Activated T-cell treated with anti-CD3 and anti-CD28 coated beads, Interleukin-2, amount 50 U/mL, for 72 hours (primary cell): ENCODE results near the gene GLMN. TPM values are rescaled to one million over a fixed set of nuclear protein-coding genes. Genes with fewer than 3 reads are reported as not detected.

ENCODE experiments used
- ATAC-seq, 2 donors: fragments of 150-1000 bp; cut with Tn5 transposase; replicated peaks in 1 of 2; 2 replicates each; pipeline ENCODE4 v1.10.0; 2021; ENCODE audit warnings: moderate library complexity in 2 of 2, mild to moderate bottlenecking in 1 of 2
- DNase-seq, 2 donors: peaks; one replicate each; pipeline ENCODE4 v3.0.0; 2021 to 2022; ENCODE audit warnings: mixed read lengths in 1 of 2
- H3K27ac Mint-ChIP-seq: one replicate; pipeline ENCODE4 v1.8.0; 2022; ENCODE audit warnings: mild to moderate bottlenecking, moderate library complexity, mixed read lengths
- H3K27me3 Mint-ChIP-seq: one replicate; pipeline ENCODE4 v1.8.0; 2022; ENCODE audit warnings: low read depth, mixed read lengths
- H3K36me3 Mint-ChIP-seq, 2 donors: one replicate each; pipeline ENCODE4 v1.8.0; 2022; ENCODE audit warnings: mixed read lengths in 2 of 2, mild to moderate bottlenecking in 1 of 2; ENCODE audit not compliant: insufficient read depth in 2 of 2
- H3K4me1 Mint-ChIP-seq: one replicate; pipeline ENCODE4 v1.8.0; 2022; ENCODE audit warnings: low read depth, mixed read lengths
- H3K4me3 Mint-ChIP-seq, 2 donors: one replicate each; pipeline ENCODE4 v1.8.0; 2022; ENCODE audit warnings: mild to moderate bottlenecking in 2 of 2, mixed read lengths in 2 of 2, moderate library complexity in 2 of 2
- H3K9me3 Mint-ChIP-seq, 2 donors: one replicate each; pipeline ENCODE4 v1.8.0; 2022; ENCODE audit warnings: mixed read lengths in 2 of 2
- total RNA-seq, 2 donors: library from RNA; stranded (reverse); gene quantifications; one replicate each; pipeline ENCODE4 v1.2.3, GENCODE V29; 2022

The GLMN gene
- total RNA-seq, 2 donors from 2014 or later = 22.3 to 27.6 TPM

DNA sequence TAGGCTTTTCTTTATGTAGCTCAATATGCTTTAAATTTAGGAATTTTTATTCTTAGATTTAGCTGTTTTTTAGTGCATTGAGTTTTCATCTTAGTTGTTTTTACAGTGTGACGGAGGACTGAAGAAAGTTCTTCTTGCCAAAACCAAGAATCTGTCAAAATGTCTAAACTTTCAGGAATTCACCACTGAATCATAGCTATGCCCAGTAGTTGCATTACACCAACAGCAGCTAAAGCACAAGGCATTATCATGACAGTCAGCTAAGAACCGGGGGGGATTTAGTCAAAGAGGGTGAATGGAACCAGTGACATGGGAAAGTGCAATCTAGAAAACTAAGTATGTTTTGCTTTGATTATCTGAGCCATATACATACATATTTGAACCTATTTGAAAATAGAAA lies 87.6 kb downstream of the GLMN start:
- H3K4me1 Mint-ChIP-seq = peaks cover 10% of the 10 kb centered on the region

GRCh38 chr1:92210701-92211100 lies 88.1 kb downstream of the GLMN start:
- DNase-seq = no peak
- Mint-ChIP-seq H3K4me1 (peaks cover 10% of the 10 kb centered on the region), H3K27ac (no peak overlapping the region), H3K4me3 (no peak overlapping the region), H3K9me3 (peaks cover 1 to 8% of the 10 kb centered on the region in 2 donors), H3K27me3 (no peaks in the 10 kb centered on the region), H3K36me3 (no peaks in the 10 kb centered on the region)
- ATAC-seq = no peak

More for the DNA sequence above, 87.6 kb downstream of the GLMN start:
- ATAC-seq (no peak), DNase-seq (no peak)
- Mint-ChIP-seq H3K9me3 (peaks cover 0 to 5% of the 10 kb centered on the region in 2 donors), H3K27me3 (no peaks in the 10 kb centered on the region), H3K36me3 (no peaks in the 10 kb centered on the region), H3K27ac (no peak overlapping the region), H3K4me3 (no peak overlapping the region)

- H3K27ac Mint-ChIP-seq = peak overlapping the region; percentile 84
- peak overlapping the region; percentile 6 to 54 for H3K4me3 Mint-ChIP-seq
- DNase-seq = no peak
- peak; percentile 23 to 46 for ATAC-seq
- peaks cover 1 to 2% of the 10 kb centered on the region in 2 donors for H3K36me3 Mint-ChIP-seq
- no peaks in the 10 kb centered on the region for H3K27me3 Mint-ChIP-seq
- H3K4me1 Mint-ChIP-seq = peaks cover 24% of the 10 kb centered on the region
- peaks cover 4 to 8% of the 10 kb centered on the region in 2 donors for H3K9me3 Mint-ChIP-seq
Observed at GRCh38 chr1:92203105-92203504, 95.7 kb downstream of the GLMN start.

GRCh38 chr1:92201973-92202372 lies 96.8 kb downstream of the GLMN start:
- Mint-ChIP-seq H3K4me3 (peak overlapping the region in 1 of 2 donors; percentile 9), H3K27ac (peak overlapping the region; percentile 36), H3K27me3 (no peaks in the 10 kb centered on the region), H3K9me3 (peaks cover 4 to 7% of the 10 kb centered on the region in 2 donors), H3K4me1 (peaks cover 26% of the 10 kb centered on the region), H3K36me3 (peaks cover 1 to 2% of the 10 kb centered on the region in 2 donors)
- ATAC-seq (peak in 1 of 2 donors; percentile 33), DNase-seq (no peak)

Other genes with a start within 250 kb of the GLMN start
- gene SETSIP, start 223.6 kb downstream of the GLMN start, total RNA-seq = not detected
- 1 to 10 TPM; 3.1 to 3.3 TPM for gene BTBD8, start 218.6 kb downstream of the GLMN start, total RNA-seq
- gene C1orf146, start 81.1 kb downstream of the GLMN start, total RNA-seq = not detected
- 10 to 100 TPM; 48.4 to 54.3 TPM for gene RPAP2, start 72 bp upstream of the GLMN start, total RNA-seq
- gene GFI1, start 187.9 kb upstream of the GLMN start, total RNA-seq = 100 to 1,000 TPM in 1 of 2 donors, 10 to 100 TPM in 1; 96.5 to 117 TPM